ENCODE measurements around the gene HK1. TPM values are rescaled to one million over a fixed set of nuclear protein-coding genes. Genes with fewer than 3 reads are reported as not detected.

Gene HK1
- total RNA-seq, 1 donor from 2014 or later = 95.0 TPM

DNA sequence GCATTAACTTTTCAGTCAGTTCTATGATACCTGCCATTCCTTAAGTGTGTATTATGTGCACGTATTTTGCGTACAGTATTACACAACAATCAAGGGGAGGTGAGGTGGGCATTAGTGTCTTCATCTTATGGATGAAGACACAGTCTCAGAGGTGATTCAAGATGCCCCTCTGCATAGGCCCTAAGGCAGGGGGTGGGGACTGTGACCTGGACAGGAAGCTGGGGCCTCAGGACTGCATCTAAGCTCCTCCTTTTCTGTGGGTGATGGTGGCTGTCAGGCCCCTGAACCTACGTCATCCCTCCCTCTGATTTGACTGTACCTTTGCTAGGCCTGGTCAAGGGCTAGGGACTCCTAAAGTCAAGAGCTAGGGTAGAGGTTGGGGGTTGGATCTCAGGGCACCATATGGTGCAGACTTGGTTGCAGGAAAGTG lies 38.9 kb downstream of the HK1 start:
- Mint-ChIP-seq H3K9me3 (ENCODE audit: unreplicated experiment) (no peaks in the 10 kb centered on the region), H3K27me3 (ENCODE audit: low read depth, unreplicated experiment) (peaks cover 6% of the 10 kb centered on the region), H3K27ac (ENCODE audit: unreplicated experiment) (no peak overlapping the region), H3K4me3 (ENCODE audit: unreplicated experiment) (no peak overlapping the region), H3K4me1 (ENCODE audit: low read depth, unreplicated experiment) (peaks cover 25% of the 10 kb centered on the region), H3K36me3 (ENCODE audit: low read depth, unreplicated experiment) (peaks cover 1% of the 10 kb centered on the region)
- no peaks in the 10 kb centered on the region for H3K36me3 ChIP-seq (ENCODE audit: insufficient read depth, low read length)
- H3K27me3 ChIP-seq (ENCODE audit: insufficient read depth, low read length) = no peaks in the 10 kb centered on the region
- no peak overlapping the region for H3K27ac ChIP-seq (ENCODE audit: low read depth, low read length)
- H2AFZ ChIP-seq (ENCODE audit: low read depth, low read length) = no peak overlapping the region
- peaks cover 33% of the 10 kb centered on the region for H3K4me1 ChIP-seq (ENCODE audit: insufficient read depth, low read length)
- no peak overlapping the region for H3K4me3 ChIP-seq (ENCODE audit: insufficient read depth, low read depth, low read length)
- no peak overlapping the region for H3K9ac ChIP-seq (ENCODE audit: low read length)
- no peaks in the 10 kb centered on the region for H3K9me3 ChIP-seq (ENCODE audit: insufficient read depth, low read depth, low read length)
- FAIRE-seq (no peak), DNase-seq (ENCODE audit: low read depth) (no peak)
- H4K20me1 ChIP-seq (ENCODE audit: insufficient read depth, low read length) = peaks cover 28% of the 10 kb centered on the region
- H3K4me2 ChIP-seq (ENCODE audit: low read length) = no peak overlapping the region
- peaks cover 35% of the 10 kb centered on the region for H3K79me2 ChIP-seq (ENCODE audit: insufficient read depth, low read length)
- TF ChIP-seq EZH2 (IDR thresholded peaks at IDR 0.05; ENCODE audit: insufficient read depth, low read length) = no peak
- TF ChIP-seq, protein P1, sequence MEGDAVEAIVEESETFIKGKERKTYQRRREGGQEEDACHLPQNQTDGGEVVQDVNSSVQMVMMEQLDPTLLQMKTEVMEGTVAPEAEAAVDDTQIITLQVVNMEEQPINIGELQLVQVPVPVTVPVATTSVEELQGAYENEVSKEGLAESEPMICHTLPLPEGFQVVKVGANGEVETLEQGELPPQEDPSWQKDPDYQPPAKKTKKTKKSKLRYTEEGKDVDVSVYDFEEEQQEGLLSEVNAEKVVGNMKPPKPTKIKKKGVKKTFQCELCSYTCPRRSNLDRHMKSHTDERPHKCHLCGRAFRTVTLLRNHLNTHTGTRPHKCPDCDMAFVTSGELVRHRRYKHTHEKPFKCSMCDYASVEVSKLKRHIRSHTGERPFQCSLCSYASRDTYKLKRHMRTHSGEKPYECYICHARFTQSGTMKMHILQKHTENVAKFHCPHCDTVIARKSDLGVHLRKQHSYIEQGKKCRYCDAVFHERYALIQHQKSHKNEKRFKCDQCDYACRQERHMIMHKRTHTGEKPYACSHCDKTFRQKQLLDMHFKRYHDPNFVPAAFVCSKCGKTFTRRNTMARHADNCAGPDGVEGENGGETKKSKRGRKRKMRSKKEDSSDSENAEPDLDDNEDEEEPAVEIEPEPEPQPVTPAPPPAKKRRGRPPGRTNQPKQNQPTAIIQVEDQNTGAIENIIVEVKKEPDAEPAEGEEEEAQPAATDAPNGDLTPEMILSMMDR (IDR thresholded peaks at IDR 0.05; ENCODE audit: insufficient read depth, low read depth, low read length) = no peak

DNA sequence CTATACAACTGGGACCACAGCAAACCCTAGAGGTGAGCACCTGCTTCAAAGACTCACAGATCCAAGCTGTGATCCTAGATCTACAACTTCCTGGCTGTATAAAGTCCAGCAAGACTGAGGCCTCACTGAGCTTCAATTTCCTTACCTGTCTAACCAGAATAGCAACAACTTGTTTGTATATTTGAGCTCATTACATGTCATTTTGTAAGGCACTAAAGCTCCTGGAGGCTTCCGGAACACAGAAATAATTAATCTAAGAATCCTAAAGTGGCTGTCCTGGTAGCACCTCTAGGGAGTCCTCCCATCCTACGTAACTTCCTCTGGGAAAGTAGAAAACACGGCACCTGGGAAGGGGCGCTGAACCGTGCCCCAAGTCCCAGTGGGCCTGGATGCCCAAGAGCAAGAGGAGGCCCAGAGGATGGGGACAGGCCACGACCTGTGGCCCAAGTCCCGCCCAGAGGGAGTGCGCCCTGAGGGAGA lies 39.4 kb downstream of the HK1 start:
- H3K4me3 Mint-ChIP-seq (ENCODE audit: unreplicated experiment) = peak overlapping the region; percentile 73
- H3K79me2 ChIP-seq (ENCODE audit: insufficient read depth, low read length) = peaks cover 40% of the 10 kb centered on the region
- H3K27ac ChIP-seq (ENCODE audit: low read depth, low read length) = no peak overlapping the region
- H4K20me1 ChIP-seq (ENCODE audit: insufficient read depth, low read length) = peaks cover 30% of the 10 kb centered on the region
- H3K9ac ChIP-seq (ENCODE audit: low read length) = peak overlapping the region; percentile 91
- DNase-seq (ENCODE audit: low read depth) (no peak), FAIRE-seq (no peak)
- peak overlapping the region; percentile 94 for H2AFZ ChIP-seq (ENCODE audit: low read depth, low read length)
- H3K4me1 Mint-ChIP-seq (ENCODE audit: low read depth, unreplicated experiment) = peaks cover 27% of the 10 kb centered on the region
- H3K9me3 ChIP-seq (ENCODE audit: insufficient read depth, low read depth, low read length) = no peaks in the 10 kb centered on the region
- peaks cover 5% of the 10 kb centered on the region for H3K27me3 Mint-ChIP-seq (ENCODE audit: low read depth, unreplicated experiment)
- H3K9me3 Mint-ChIP-seq (ENCODE audit: unreplicated experiment) = no peaks in the 10 kb centered on the region
- peaks cover 1% of the 10 kb centered on the region for H3K36me3 Mint-ChIP-seq (ENCODE audit: low read depth, unreplicated experiment)
- H3K4me3 ChIP-seq (ENCODE audit: insufficient read depth, low read depth, low read length) = peak overlapping the region; percentile 89
- H3K36me3 ChIP-seq (ENCODE audit: insufficient read depth, low read length) = no peaks in the 10 kb centered on the region
- TF ChIP-seq, protein P1 (IDR thresholded peaks at IDR 0.05; ENCODE audit: insufficient read depth, low read depth, low read length) = no peak
- TF ChIP-seq EZH2 (IDR thresholded peaks at IDR 0.05; ENCODE audit: insufficient read depth, low read length) = no peak
- H3K27ac Mint-ChIP-seq (ENCODE audit: unreplicated experiment) = no peak overlapping the region
- H3K4me1 ChIP-seq (ENCODE audit: insufficient read depth, low read length) = peaks cover 33% of the 10 kb centered on the region
- H3K4me2 ChIP-seq (ENCODE audit: low read length) = peak overlapping the region; percentile 98
- no peaks in the 10 kb centered on the region for H3K27me3 ChIP-seq (ENCODE audit: insufficient read depth, low read length)

DNA sequence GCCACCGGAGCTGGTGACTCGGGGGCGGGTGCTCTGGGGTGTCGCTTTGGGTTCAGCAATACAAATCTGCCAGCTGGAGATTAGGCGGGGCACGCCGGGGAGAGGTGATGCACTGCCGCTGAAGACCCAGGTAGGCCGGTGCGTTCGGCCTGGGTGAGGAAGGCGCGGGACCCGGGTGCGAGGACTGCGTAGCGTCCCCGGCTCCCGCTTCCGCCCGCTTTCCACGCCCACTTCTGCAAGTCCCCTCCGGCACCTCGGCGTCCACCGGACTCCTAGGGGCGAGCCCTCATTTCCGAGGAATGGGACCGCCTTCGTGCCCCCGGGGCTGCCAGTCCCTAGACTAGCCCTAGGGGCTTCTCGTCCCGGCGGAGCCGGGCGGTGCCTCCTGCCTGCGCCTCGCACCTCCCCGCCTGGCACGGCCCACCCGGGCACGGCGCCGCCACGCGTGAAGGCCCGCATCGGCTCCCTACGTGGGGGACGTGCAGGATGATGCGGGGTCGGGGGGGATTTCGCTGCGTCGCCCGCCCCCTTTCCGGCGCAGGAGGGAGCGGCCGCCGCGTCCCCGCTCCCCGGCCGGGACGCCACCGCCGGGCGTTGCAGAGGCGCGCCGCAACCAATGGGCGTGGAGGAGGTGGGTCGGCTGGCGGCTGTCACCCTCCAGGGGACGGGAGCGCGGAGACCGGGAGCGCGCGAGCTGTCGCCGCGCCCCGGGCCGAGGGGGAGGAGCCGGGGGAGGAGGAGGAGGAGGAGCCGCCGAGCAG lies 40.0 kb downstream of the HK1 start:
- H3K79me2 ChIP-seq (ENCODE audit: insufficient read depth, low read length) = peaks cover 46% of the 10 kb centered on the region
- peak overlapping the region; percentile 91 for H3K9ac ChIP-seq (ENCODE audit: low read length)
- H3K4me3 ChIP-seq (ENCODE audit: insufficient read depth, low read depth, low read length) = peak overlapping the region; percentile 89
- H3K9me3 ChIP-seq (ENCODE audit: insufficient read depth, low read depth, low read length) = no peaks in the 10 kb centered on the region
- DNase-seq (ENCODE audit: low read depth) = peak; percentile 63
- Mint-ChIP-seq H3K9me3 (ENCODE audit: unreplicated experiment) (no peaks in the 10 kb centered on the region), H3K4me1 (ENCODE audit: low read depth, unreplicated experiment) (peaks cover 27% of the 10 kb centered on the region), H3K36me3 (ENCODE audit: low read depth, unreplicated experiment) (peaks cover 1% of the 10 kb centered on the region), H3K27me3 (ENCODE audit: low read depth, unreplicated experiment) (peaks cover 3% of the 10 kb centered on the region), H3K27ac (ENCODE audit: unreplicated experiment) (no peak overlapping the region), H3K4me3 (ENCODE audit: unreplicated experiment) (peak overlapping the region; percentile 77)
- H3K4me2 ChIP-seq (ENCODE audit: low read length) = peak overlapping the region; percentile 98
- no peak for FAIRE-seq
- peaks cover 33% of the 10 kb centered on the region for H3K4me1 ChIP-seq (ENCODE audit: insufficient read depth, low read length)
- peak overlapping the region; percentile 94 for H2AFZ ChIP-seq (ENCODE audit: low read depth, low read length)
- H4K20me1 ChIP-seq (ENCODE audit: insufficient read depth, low read length) = peaks cover 36% of the 10 kb centered on the region
- no peaks in the 10 kb centered on the region for H3K36me3 ChIP-seq (ENCODE audit: insufficient read depth, low read length)
- H3K27me3 ChIP-seq (ENCODE audit: insufficient read depth, low read length) = no peaks in the 10 kb centered on the region
- peak overlapping the region; percentile 83 for H3K27ac ChIP-seq (ENCODE audit: low read depth, low read length)
- TF ChIP-seq, protein P1 (IDR thresholded peaks at IDR 0.05; ENCODE audit: insufficient read depth, low read depth, low read length) = no peak
- no peak for TF ChIP-seq EZH2 (IDR thresholded peaks at IDR 0.05; ENCODE audit: insufficient read depth, low read length)

All from astrocyte (in vitro differentiated cells and primary cell).